Ishikawa (cell line): ENCODE measurements around the gene USP12.

ENCODE experiments used
- CEBPB ChIP-seq: IDR thresholded peaks from 2 replicates; pipeline ENCODE4 v1.6.1; 2012
- CREB1 ChIP-seq: IDR thresholded peaks from 2 replicates; pipeline ENCODE4 v1.6.1; 2012; ENCODE audit warnings: low read depth
- EGR1 ChIP-seq: IDR thresholded peaks from 2 replicates; pipeline ENCODE4 v1.6.1; 2012
- EP300 ChIP-seq: IDR thresholded peaks from 2 replicates; pipeline ENCODE4 v1.6.1; 2012; ENCODE audit warnings: borderline replicate concordance
- FOXM1 ChIP-seq: IDR thresholded peaks from 2 replicates; pipeline ENCODE4 v1.6.1; 2012; ENCODE audit warnings: low read depth, borderline replicate concordance
- RAD21 ChIP-seq: IDR thresholded peaks from 2 replicates; pipeline ENCODE4 v1.6.1; 2012; ENCODE audit warnings: low read depth
- TAF1 ChIP-seq: IDR thresholded peaks from 2 replicates; pipeline ENCODE4 v1.6.1; 2012; ENCODE audit warnings: low read depth, mild to moderate bottlenecking
- TCF12 ChIP-seq: IDR thresholded peaks from 2 replicates; pipeline ENCODE4 v1.6.1; 2012; ENCODE audit warnings: low read depth
- TEAD4 ChIP-seq: IDR thresholded peaks from 2 replicates; pipeline ENCODE4 v1.6.1; 2012
- YY1 ChIP-seq: IDR thresholded peaks from 2 replicates; pipeline ENCODE4 v1.6.1; 2012; ENCODE audit warnings: low read depth
- TF ChIP-seq, protein P1 (sequence below): IDR thresholded peaks from 2 replicates; pipeline ENCODE4 v1.6.1; 2012
- TF ChIP-seq, protein P2 (sequence below): IDR thresholded peaks from 2 replicates; pipeline ENCODE4 v1.6.1; 2012
- TF ChIP-seq, protein P3 (sequence below): IDR thresholded peaks from 2 replicates; pipeline ENCODE4 v1.6.1; 2012; ENCODE audit warnings: low read depth, mild to moderate bottlenecking

DNA sequence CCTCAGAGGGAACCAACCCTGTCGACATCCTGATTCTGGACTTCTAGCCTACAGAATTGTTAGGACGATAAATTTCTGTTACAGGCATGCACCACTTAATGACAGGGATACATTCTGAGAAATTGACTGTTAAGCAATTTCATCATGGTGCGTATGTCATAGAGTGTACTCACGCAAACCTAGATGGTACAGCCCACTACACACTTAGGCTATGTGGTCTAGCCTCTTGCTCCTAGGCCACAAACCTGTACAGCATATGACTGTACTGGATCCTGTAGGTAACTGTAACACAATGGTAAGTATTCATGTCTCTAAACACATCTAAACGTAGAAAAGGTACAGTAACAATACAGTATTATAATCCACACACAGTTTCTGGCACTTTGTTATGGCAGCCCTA is 13.3 kb downstream of the USP12 start:
- TF ChIP-seq, protein P1, sequence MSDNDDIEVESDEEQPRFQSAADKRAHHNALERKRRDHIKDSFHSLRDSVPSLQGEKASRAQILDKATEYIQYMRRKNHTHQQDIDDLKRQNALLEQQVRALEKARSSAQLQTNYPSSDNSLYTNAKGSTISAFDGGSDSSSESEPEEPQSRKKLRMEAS: no peak
- TF ChIP-seq CREB1 (no peak), FOXM1 (no peak), EGR1 (no peak), EP300 (no peak), YY1 (no peak), TEAD4 (no peak), RAD21 (no peak), TCF12 (no peak), TAF1 (no peak), CEBPB (no peak)
- TF ChIP-seq, protein P2, sequence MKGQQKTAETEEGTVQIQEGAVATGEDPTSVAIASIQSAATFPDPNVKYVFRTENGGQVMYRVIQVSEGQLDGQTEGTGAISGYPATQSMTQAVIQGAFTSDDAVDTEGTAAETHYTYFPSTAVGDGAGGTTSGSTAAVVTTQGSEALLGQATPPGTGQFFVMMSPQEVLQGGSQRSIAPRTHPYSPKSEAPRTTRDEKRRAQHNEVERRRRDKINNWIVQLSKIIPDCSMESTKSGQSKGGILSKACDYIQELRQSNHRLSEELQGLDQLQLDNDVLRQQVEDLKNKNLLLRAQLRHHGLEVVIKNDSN: no peak
- TF ChIP-seq, protein P3, sequence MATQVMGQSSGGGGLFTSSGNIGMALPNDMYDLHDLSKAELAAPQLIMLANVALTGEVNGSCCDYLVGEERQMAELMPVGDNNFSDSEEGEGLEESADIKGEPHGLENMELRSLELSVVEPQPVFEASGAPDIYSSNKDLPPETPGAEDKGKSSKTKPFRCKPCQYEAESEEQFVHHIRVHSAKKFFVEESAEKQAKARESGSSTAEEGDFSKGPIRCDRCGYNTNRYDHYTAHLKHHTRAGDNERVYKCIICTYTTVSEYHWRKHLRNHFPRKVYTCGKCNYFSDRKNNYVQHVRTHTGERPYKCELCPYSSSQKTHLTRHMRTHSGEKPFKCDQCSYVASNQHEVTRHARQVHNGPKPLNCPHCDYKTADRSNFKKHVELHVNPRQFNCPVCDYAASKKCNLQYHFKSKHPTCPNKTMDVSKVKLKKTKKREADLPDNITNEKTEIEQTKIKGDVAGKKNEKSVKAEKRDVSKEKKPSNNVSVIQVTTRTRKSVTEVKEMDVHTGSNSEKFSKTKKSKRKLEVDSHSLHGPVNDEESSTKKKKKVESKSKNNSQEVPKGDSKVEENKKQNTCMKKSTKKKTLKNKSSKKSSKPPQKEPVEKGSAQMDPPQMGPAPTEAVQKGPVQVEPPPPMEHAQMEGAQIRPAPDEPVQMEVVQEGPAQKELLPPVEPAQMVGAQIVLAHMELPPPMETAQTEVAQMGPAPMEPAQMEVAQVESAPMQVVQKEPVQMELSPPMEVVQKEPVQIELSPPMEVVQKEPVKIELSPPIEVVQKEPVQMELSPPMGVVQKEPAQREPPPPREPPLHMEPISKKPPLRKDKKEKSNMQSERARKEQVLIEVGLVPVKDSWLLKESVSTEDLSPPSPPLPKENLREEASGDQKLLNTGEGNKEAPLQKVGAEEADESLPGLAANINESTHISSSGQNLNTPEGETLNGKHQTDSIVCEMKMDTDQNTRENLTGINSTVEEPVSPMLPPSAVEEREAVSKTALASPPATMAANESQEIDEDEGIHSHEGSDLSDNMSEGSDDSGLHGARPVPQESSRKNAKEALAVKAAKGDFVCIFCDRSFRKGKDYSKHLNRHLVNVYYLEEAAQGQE: no peak
